HFF-Myc (cell line): Measurements from ENCODE around the gene RUNDC3A.

Experiments
- DNase-seq: peaks from one replicate; pipeline ENCODE4 v3.0.0-alpha.2; 2011; ENCODE audit warnings: low read depth; ENCODE audit errors: extremely low read depth
- H3K4me3 ChIP-seq: replicated peaks from 2 replicates; pipeline ENCODE4 v1.5.1; 2011; ENCODE audit warnings: low read depth, mild to moderate bottlenecking, control low read depth, low read length
- CTCF ChIP-seq: IDR thresholded peaks from 2 replicates; pipeline ENCODE4 v1.5.1; 2012; ENCODE audit warnings: mild to moderate bottlenecking, low read depth, low read length, control low read depth; ENCODE audit errors: missing control alignments

Gene RUNDC3A

GRCh38 chr17:44267165-44267455 is 41.3 kb upstream of the RUNDC3A start:
- TF ChIP-seq CTCF = no peak
- no peak overlapping the region for H3K4me3 ChIP-seq
- DNase-seq = no peak

- no peak for DNase-seq
- no peak for TF ChIP-seq CTCF
- H3K4me3 ChIP-seq = no peak within 1 kb of the TSS
Observed at GRCh38 chr17:44267818-44268490, 40.4 kb upstream of the RUNDC3A start, which contains the start of gene SLC4A1. TSS of gene SLC4A1 (minus strand) at chr17:44268135. CDS start at chr17:44262866, 5,269 bp downstream.

GRCh38 chr17:44268709-44269534 is 39.5 kb upstream of the RUNDC3A start:
- no peak for DNase-seq

GRCh38 chr17:44269535-44270240 is 38.7 kb upstream of the RUNDC3A start:
- no peak overlapping the region for H3K4me3 ChIP-seq
- no peak for TF ChIP-seq CTCF
- DNase-seq = no peak

More at GRCh38 chr17:44268709-44269534, 39.5 kb upstream of the RUNDC3A start:
- no peak overlapping the region for H3K4me3 ChIP-seq
- TF ChIP-seq CTCF = no peak

- DNase-seq = no peak
- TF ChIP-seq CTCF = no peak
- H3K4me3 ChIP-seq = no peak overlapping the region
Observed at GRCh38 chr17:44272321-44272951, 36.0 kb upstream of the RUNDC3A start.

- H3K4me3 ChIP-seq = no peak overlapping the region
- DNase-seq = no peak
- no peak for TF ChIP-seq CTCF
Observed at GRCh38 chr17:44272954-44273353, 35.4 kb upstream of the RUNDC3A start.
